ENCODE data around the gene CHRNE.

The CHRNE gene

GRCh38 chr17:4851084-4851483 lies 51.8 kb downstream of the CHRNE start:
- DNase-seq = no peak

GRCh38 chr17:4850246-4850645 lies 52.7 kb downstream of the CHRNE start:
- no peak for DNase-seq

DNA sequence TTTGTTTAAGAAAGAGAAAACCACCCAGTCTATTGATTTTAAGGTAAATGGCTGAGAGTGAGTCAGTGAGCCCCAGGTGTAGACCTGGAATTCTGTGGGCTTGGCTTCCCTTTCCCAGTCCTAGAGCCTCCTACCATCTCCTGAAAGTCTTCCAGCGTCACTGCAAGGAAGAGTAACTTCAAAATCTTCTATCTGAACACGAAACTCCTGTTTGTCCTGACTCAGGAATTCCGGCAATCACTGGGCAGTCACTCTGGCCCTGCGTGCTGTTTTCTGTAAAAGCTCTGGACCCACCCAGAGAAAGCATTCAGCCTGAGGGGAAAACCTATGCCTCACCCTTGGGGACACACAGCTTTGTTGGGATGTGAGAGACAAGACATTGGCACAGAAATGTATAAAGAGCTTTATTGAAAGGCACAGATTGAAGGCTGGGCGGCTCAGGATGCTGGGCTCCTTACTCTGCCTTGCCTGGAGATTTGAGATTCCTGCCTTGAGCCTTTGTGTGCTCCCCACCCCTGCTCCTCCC lies 53.8 kb downstream of the CHRNE start:
- no peak for DNase-seq
